HEK293T (cell line): ENCODE measurements around the gene PCMTD2.

Experiments used
- ARNT ChIP-seq: fragments of 450-650 bp; IDR thresholded peaks from 2 replicates; pipeline ENCODE4 v1.6.1; 2017; ENCODE audit warnings: mild to moderate bottlenecking
- BHLHE40 ChIP-seq: fragments of 450-650 bp; IDR thresholded peaks from 2 replicates; pipeline ENCODE4 v1.6.1; 2016; ENCODE audit warnings: mild to moderate bottlenecking, moderate library complexity, borderline replicate concordance
- CTBP1 ChIP-seq: fragments of 450-650 bp; IDR thresholded peaks from 2 replicates; pipeline ENCODE4 v1.6.1; 2016; ENCODE audit warnings: borderline replicate concordance
- FOXA1 ChIP-seq: fragments of 450-650 bp; IDR thresholded peaks from 2 replicates; pipeline ENCODE4 v1.6.1; 2016; ENCODE audit warnings: mild to moderate bottlenecking
- FOXK2 ChIP-seq: fragments of 450-650 bp; IDR thresholded peaks from 2 replicates; pipeline ENCODE4 v1.6.1; 2016; ENCODE audit warnings: mild to moderate bottlenecking
- FOXM1 ChIP-seq: fragments of 450-650 bp; IDR thresholded peaks from 2 replicates; pipeline ENCODE4 v1.6.1; 2017; ENCODE audit warnings: mild to moderate bottlenecking, borderline replicate concordance
- HDGF ChIP-seq: fragments of 450-650 bp; IDR thresholded peaks from 2 replicates; pipeline ENCODE4 v1.6.1; 2017; ENCODE audit warnings: antibody characterized with exemption, borderline replicate concordance
- L3MBTL2 ChIP-seq: fragments of 450-650 bp; conservative IDR thresholded peaks from 2 replicates; pipeline ENCODE4 v1.6.1; 2016; ENCODE audit warnings: mild to moderate bottlenecking
- LEF1 ChIP-seq: fragments of 450-650 bp; IDR thresholded peaks from 2 replicates; pipeline ENCODE4 v1.6.1; 2017; ENCODE audit warnings: mild to moderate bottlenecking, borderline replicate concordance
- NFRKB ChIP-seq: fragments of 450-650 bp; IDR thresholded peaks from 2 replicates; pipeline ENCODE4 v1.6.1; 2016; ENCODE audit warnings: mild to moderate bottlenecking, moderate library complexity
- PKNOX1 ChIP-seq: fragments of 450-650 bp; IDR thresholded peaks from 2 replicates; pipeline ENCODE4 v1.6.1; 2016
- SP1 ChIP-seq: fragments of 450-650 bp; IDR thresholded peaks from 2 replicates; pipeline ENCODE4 v1.6.1; 2017
- SUZ12 ChIP-seq: fragments of 450-650 bp; IDR thresholded peaks from 2 replicates; pipeline ENCODE4 v1.6.1; 2016; ENCODE audit warnings: mild to moderate bottlenecking
- TARDBP ChIP-seq: fragments of 450-650 bp; IDR thresholded peaks from 2 replicates; pipeline ENCODE4 v1.6.1; 2016

- TF ChIP-seq PKNOX1 (no peak), TARDBP (no peak), FOXA1 (no peak), LEF1 (no peak), L3MBTL2 (no peak), SP1 (no peak), FOXM1 (no peak), ARNT (no peak), HDGF (no peak), CTBP1 (no peak), BHLHE40 (no peak), SUZ12 (no peak), FOXK2 (no peak), NFRKB (no peak)
Observed at GRCh38 chr20:64225828-64226598, 29.5 kb upstream of the PCMTD2 start.
